ENCODE data around the gene LORICRIN. TPM values are rescaled to one million over a fixed set of nuclear protein-coding genes. Genes with fewer than 3 reads are reported as not detected.
A peak's percentile ranks its signal among the peaks of the same experiment; 100 is the strongest.

The LORICRIN gene, protein sequence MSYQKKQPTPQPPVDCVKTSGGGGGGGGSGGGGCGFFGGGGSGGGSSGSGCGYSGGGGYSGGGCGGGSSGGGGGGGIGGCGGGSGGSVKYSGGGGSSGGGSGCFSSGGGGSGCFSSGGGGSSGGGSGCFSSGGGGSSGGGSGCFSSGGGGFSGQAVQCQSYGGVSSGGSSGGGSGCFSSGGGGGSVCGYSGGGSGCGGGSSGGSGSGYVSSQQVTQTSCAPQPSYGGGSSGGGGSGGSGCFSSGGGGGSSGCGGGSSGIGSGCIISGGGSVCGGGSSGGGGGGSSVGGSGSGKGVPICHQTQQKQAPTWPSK
- total RNA-seq = not detected in 2 replicates
- polyA plus RNA-seq (2012) = not detected

DNA sequence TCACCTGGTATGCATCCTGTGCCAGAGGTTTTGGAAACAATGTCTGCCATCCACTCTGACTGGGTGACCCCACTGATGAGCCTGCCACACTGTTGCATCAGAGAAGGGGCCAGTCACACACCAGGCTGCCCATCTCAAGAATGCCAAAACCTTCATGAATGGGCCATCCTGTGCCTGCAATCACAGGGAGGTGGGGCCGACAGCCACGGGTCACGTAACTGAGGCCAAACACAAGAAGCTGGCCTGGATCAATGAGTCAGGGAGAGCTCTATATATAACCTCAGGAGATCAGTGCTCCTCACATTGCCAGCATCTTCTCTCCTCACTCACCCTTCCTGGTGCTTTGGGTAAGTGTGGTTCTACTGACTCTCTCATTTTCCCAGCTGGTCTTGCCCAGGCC, at the start of gene LORICRIN:
Gene LORICRIN, plus strand, starts transcription at position 301 of the 400 bp plus-strand sequence. CDS start 1,263 bp downstream, outside the sequence.
- no peak for DNase-seq (ENCODE audit: low read depth)

DNA sequence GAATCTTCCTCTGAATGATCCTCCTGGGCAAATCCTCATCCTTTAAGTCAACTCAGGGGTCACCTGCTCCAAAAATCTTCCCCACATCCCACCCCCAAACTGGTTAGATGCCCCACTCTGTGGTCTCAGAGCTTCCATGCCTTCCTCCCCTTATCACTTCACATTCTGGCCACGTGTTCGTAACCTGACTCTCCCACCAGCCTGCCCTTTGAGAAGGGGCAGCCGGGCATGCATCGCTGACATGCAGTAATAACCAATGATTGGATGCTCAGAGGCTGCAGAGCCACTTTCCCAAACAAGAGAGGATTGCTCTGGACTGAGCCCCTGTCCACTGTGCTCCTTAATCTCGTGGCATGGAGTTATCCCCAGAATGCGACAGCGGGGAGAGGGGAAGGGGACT, 49.3 kb upstream of the LORICRIN start:
- no peak for DNase-seq (ENCODE audit: low read depth)

DNA sequence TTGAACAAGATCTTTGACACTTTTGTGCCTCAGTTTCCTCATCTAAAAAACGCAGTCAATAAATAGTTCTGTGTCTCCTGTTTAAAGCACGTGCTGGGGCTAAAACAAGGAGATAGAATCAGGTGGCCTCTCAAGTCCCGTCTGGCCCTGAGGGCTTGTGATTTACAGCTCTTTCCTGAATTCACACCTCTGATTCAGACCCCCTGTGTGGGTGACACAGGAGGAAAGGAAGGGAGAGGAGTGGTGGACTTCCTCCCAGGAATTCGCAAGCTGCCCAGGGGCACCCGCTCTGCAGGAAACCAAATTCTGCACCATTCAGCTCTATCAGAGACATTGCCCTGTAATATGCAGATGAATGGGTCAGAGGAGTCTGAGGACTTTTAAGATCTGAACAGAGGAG, 47.3 kb upstream of the LORICRIN start:
- no peak for DNase-seq (ENCODE audit: low read depth)

DNA sequence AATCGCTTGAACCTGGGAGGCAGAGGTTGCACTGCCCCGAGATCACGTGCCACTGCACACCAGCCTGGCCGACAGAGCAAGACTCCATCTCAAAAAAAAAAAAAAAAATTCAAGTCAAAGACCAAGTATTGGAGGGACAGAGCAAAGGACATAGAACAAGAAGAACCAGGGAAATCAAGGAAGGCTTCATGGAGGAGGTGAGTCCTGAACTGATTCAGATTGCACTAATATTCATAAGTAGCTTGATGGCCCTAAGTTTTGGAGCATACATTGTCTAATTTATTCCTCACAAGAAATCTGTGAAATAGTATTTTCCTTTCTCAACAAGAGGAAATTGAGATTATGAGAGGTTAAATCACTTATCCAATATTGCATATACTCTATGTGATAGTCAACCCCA, 46.0 kb upstream of the LORICRIN start:
- no peak for DNase-seq (ENCODE audit: low read depth)

DNA sequence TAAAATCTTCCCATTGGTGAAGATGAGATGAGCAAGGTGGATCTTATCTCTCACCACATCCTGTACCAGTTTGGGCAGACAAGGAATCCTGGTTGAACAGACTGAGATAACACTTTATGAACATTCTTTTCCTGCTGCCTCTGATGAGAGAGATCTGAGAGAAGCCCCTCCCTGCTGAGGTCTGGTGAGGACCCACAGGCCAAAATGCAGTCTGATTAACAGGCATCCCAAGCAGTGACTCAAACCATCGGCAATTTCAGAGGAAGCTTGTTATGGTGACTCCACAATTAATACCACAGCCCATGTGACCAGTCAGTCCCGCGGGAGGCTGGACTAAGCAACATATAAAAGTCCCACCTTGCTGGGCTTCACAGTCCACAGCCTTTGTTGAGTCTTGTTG, 42.3 kb upstream of the LORICRIN start, which contains the start of gene PRR9:
Gene PRR9, plus strand, starts transcription at position 373 of the 400 bp plus-strand sequence. CDS start 561 bp downstream, outside the sequence.
- DNase-seq (ENCODE audit: low read depth) = no peak

DNA sequence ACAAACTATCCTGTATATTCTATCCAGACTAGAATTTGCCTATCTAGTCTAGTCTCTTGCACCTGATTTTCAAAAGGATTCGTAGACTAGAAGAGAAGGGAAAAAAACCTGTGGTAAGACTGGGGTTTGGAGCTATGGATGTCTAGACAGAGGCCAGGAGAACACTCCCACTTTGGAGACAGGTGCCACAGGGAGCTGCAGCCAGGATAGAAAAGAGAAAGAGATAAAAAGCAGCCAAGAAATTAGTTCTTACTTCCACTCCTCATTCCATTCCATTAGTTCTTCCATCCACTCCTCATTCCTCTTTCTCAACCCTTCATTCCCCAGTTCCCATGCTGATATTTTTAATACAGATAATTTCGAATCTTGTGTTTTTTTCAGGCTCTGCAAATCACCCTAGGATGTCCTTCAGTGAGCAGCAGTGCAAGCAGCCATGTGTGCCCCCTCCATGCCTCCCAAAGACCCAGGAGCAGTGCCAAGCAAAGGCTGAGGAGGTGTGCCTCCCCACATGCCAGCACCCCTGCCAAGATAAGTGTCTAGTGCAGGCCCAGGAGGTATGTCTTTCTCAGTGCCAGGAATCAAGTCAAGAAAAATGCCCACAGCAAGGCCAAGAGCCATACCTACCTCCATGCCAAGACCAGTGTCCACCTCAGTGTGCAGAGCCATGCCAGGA, 41.6 kb upstream of the LORICRIN start:
- DNase-seq (ENCODE audit: low read depth) = no peak

DNA sequence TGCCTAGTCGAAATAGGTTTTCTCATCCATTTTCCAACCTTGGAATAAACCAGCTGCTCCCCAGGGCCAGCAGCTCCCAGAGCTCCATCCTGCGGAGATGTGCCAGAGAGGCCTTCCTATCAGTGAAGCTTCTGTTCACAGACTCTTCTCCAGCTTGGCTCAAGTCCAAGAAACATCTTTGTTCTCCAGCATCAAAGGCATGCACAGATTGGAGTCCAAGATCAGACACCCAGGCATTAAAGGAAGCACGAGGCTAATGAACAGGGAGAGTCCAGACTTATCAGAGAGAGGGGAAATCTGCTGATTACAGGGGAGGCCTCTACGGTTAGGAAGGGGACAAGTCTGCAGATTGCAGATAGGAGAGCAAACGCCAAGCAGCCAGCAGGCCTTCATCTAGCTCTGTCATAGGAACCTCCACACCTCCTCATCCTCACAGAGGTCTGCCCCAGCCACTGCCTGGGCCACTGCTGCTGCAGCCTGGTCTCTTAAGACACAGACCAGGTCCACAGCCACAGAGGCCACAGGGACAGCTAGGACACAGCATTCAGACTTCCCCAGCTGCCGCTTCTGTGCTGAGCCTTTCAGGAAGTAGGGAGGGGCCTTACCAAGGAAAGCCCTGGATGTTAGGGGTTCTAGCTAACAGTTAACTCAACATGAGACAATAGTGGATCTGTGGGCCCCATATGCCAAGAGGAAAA, 38.7 kb upstream of the LORICRIN start:
- DNase-seq (ENCODE audit: low read depth) = peak; percentile 1

DNA sequence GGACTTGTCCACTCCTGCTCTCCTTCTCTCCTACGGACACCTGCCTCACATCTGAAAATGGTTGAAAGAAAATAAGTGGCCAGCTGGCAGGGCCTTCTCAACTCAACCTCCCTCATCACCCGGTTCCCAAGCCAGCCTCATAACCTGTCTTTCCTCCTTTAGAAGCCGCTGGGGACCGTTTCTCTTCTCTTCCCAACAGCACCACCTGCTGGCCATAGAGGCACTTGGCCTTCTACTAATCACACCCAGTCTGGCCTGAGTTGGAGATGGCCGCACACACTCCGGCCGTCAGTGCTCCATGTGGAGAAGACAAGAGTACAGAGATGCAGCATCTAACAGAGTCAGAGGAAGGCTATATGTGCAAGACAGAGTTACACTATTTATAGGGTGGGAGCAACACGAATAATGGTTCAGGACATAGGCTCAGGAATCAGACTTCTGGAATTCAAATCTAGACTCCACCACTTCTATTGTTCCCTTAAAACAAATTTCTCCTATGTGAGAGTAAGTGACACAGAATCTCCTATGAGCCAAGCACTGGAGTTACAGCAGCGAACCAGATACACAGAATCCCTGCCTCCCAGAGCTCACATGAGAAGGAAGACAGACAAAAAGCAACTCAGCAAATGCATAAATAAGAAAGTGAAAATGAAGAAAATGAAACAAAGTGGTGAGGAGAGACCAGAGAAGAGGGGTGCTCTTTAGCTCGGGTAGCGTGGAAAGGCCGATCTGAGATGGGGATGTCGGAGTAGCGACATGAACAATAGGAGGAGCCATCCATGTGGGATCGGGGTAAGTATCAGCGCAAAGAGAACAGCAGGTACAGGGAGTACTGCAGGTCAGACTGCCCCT, 36.2 kb upstream of the LORICRIN start:
- peak; percentile 64 for DNase-seq (ENCODE audit: low read depth)

DNA sequence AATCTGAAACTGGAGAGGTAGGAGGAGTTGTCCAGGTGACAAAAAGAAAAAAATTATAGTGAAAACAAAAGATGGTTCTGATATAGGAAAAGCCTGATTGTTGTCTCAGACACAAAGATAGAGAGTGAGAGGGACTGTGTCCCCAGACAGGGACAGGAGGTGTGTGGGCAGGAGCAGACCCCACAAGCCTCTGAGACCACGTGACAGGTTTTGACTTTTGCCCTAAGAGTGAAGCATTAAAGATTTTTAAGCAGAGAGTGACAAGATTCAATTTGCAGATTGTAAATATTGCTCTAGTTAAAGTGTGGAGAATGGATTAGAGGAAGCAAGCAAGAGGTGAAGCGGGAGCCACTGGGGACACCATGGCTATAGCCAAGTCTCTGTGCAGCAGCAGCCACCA, 31.7 kb upstream of the LORICRIN start:
- no peak for DNase-seq (ENCODE audit: low read depth)

DNA sequence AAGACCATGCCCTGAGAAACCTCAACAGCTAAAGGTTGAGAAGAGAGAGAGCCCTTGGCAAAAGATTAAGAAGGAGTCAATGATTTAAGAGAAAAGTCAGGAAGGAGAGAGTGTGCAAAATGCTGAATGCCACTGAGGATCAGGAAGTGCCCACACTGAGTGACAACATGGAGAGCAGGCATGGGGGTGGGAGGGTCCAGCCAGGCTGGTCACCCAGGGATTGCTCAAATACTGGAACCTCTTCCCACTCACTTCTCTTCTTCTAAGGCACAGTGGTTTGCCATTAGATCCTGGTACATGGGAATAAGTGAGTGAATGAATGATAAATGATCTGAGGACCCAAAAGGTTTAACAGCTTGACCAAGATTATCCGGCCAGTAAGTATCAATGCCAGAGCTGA, 31.0 kb upstream of the LORICRIN start:
- no peak for DNase-seq (ENCODE audit: low read depth)

DNA sequence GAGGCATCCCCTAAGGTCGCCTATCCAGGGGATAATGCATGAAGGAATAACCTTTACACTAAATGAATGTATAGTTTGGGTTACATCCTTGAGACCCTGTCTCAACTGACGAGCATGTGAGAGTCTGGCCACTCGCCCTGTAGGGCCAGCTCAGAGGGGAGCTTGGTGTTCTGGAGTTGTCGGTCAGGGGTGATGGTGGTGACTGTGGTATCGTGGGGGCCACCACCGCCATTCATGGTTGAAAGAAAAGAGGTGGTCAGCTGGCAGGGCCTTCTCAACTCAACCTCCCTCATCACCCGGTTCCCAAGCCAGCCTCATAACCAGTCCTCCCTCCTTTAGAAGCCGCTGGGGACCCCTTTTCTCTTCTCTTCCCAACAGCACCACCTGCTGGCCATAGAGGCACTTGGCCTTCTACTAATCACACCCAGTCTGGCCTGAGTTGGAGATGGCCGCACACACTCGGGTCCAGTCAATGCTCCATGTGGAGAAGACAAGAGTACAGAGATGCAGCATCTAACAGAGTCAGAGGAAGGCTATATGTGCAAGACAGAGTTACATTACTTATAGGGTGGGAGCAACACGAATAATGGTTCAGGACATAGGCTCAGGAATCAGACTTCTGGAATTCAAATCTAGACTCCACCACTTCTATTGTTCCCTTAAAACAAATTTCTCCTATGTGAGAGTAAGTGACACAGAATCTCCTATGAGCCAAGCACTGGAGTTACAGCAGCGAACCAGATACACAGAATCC, 30.2 kb upstream of the LORICRIN start:
- peak; percentile 30 for DNase-seq (ENCODE audit: low read depth)

DNA sequence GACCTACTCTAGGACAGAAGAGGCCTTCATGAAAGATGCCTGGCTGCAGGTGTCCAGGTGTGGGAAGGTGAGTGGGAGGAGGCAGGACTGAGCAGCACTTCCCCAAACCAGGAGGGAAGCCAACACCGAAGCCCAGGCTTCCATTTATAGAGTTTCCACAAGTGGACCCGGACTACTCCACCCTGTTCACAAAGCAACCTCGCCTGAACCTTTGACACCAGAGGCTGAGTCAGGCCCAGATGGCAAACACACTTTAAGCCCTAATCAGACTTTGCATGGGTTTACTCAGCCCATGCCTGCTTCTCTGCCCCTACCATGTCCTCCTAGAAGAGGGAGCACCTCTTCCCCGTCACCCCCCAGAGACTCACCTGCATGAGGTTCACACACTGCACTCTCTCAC, 28.1 kb upstream of the LORICRIN start:
- DNase-seq (ENCODE audit: low read depth) = no peak

DNA sequence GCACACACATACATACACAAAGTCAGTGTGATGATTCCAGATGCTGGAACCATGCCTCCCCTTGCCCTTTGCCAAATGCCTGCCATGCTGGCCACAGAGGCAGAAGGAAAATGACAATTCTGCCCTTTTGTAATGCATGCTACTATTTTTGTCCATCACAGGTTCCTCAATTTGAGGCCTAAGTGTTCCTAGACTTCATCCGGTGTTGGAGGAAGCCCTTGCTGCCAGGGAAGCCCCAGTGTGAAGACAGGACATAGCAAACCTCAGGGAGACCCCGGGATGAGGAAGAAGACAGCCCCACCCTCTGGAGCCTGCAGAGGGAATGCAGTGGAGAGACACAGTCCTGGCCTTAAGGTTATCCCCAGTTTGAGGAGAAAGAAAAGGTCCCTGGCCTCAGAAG, 27.7 kb upstream of the LORICRIN start:
- DNase-seq (ENCODE audit: low read depth) = no peak

DNA sequence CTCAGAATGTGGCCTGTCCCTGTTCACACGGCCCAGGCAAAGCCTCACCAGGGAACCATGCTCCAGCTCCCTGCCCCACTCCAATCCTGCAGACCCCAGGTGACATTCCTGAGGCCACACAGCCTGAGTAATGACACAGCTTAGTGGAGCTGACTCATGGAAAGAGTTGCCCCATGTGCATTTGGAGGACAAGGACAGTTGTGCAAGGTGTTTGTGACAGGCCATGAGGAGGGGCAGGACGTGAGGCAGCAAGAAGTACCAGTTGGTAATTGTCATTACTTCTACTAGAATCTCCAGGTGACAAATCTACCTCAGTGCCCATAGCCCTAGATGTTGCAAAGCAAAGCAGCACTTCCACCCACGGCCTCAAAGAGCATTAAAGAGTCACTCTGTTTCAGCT, 26.9 kb upstream of the LORICRIN start:
- DNase-seq (ENCODE audit: low read depth) = no peak

DNA sequence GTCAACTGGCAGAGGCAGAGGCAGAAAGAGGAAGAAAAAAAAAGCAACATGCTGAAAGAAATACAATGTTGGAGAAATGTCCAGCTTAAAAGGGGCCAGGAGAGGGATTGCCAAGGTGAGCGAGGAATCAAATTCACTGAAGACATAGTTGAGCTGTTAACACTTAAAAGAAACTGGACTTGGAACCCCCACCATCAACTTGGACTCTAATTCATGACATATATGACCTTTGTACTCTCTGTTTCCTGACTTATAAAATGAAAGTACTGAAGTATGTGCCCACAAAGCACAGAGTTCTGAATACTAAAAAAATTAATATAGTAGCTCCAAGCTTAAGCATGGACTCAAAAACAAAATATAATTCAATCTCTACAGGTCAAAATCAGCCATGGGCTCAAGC, 26.0 kb upstream of the LORICRIN start:
- no peak for DNase-seq (ENCODE audit: low read depth)

DNA sequence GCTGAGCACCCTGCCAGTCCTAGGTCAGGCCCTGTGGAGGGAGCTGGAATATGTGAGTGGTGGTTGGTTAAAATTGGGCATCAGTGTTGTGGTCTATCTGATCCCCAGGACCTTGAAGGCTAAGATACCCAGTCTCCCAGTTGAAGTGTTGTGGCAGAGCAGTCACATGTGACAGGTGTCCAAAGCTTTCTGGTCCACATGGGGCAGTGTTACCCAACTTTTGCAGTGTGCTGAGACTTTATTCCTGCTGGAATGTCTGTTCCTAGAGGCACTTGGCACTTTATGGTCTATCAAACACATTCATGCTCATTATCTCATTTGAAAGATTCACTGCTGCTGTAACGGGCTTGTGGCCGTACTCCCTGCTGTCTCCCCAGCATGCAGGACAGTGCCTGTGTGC, 21.0 kb upstream of the LORICRIN start:
- DNase-seq (ENCODE audit: low read depth) = no peak

DNA sequence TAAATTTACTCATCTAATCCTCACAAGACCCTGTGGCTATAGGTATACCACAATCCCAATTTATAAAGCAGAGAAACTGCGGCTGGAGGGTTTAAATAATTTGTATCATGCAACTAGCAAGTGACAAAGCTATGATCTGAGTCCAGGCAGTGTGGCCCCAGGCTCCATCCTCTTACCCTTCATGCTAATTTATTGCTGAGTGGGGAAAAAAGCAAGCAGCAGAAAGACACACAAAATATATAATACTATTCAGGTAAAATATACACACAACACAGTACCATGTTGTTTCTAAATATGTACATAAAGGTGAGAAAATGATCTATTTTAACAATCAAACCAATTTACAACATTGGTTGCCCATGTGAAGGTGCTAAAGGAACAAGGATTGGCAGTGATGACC, 17.3 kb upstream of the LORICRIN start:
- DNase-seq (ENCODE audit: low read depth) = no peak

DNA sequence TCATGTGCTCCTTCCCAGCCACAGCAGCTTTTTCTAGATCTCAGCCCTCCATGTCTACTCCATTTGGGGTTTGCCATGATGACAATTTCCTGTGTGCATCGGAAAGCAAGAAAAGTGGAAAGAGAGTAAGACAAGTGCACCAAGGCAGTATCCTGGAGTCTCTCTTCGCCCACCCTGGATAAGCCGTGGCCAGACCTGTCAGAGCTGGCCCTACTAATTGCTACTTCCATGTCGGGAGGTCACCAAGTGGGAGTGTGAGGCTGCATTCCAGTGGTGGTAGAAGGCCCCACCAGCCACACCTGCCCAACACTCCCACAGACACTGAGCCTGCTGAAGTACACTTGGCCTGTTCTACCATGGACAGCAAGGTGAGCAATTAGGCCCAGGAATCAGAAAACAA, 14.0 kb upstream of the LORICRIN start:
- no peak for DNase-seq (ENCODE audit: low read depth)

DNA sequence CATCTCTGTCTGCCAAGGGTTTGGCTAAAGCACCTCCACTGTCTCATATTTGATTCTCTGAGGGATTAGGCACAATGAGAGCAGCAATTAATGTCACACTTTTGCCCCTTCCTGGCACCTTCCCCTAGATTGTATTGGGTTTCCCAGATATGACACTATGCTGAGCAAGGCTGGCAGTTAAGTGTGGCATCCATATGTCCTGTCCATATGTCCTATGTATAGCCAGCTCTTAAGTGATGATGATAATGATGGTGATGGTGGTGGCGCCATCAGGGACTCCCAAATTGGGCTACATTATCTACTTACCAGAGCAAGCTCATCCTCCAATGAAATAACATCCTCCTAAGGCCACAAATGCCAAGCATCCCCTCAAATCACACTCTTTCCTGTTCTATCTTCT, 13.5 kb upstream of the LORICRIN start:
- no peak for DNase-seq (ENCODE audit: low read depth)

DNA sequence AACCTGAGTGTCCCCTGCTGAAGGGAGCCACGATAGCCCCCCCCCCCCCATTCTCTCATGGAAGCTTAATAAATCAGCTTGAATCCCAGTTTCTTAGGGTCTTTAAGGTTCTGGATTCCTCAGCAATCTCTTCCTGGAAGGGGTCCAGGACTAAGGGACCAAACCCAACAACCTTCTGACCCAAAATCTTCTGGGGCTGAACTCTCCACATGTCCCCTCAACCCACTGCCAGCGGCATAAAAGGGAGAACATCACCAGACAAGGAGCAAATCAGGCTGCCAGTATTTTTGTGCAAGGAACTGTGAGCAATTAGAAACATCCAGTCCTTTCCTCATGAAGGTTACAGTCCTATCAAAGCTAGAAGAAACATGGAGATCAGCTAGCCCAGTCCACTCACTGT, 12.7 kb upstream of the LORICRIN start:
- no peak for DNase-seq (ENCODE audit: low read depth)

All from myocyte (in vitro differentiated cells).